ENCODE measurements around the gene LMLN.

GRCh38 chr3:198080521-198081384 is 120.7 kb downstream of the LMLN start:
- TF ChIP-seq CTCF (IDR thresholded peaks at IDR 0.05) = peak; percentile 40 to 93 (median 80)
- no peak for TF ChIP-seq POLR2A (IDR thresholded peaks at IDR 0.05)

All from body of pancreas (tissue), 4 donors.